Measurements from ENCODE around the gene SLC22A13.
"Not testable (repeated sequence)": the region's sequence is repeated elsewhere in the genome, so short reads cannot be mapped to it uniquely, and the experiment has no call there.

Gene SLC22A13

DNA sequence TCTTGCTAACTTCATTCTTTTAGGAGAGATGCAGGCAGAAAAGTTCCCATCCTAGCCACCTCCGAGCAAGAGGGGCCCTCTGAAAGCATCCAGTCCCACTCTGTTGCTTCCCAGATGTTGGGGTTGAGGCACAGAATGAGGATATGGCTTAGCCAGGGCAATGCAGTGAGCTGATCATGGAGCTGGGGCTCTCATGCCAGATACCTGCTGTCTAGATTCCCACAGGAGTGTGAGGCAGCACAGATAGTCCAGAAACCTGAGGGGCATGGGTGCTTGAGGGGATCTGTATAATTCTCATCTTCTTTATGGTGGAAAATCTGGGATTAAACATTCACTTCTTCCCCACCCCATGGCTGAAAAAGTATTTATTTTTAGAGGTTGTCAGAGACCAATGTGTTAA, 1.2 kb downstream of the SLC22A13 start:
- no peak for DNase-seq

DNA sequence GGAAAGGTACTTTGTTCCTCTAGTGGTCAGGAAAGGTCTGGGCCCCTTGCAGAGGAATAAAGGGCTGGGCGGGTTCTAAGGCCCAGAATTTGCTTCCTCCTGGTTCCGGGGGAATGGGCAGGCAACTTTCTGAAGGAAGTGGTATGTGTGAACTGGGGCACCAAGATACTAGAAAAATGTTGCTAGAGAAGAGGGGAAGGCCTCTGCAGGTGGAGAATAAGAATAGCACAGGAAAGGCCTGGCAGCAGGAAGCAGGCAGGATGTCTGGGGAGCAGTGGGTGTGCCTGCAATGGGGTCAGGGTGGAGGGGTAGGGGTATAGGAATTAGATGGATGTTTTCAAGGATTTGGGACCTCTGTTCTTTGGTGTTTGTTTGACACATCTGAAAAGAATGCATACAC, 2.0 kb downstream of the SLC22A13 start:
- no peak for DNase-seq

- no peak for DNase-seq
These were observed 2.5 kb downstream of the SLC22A13 start for GRCh38 chr3:38268087-38268486.

DNA sequence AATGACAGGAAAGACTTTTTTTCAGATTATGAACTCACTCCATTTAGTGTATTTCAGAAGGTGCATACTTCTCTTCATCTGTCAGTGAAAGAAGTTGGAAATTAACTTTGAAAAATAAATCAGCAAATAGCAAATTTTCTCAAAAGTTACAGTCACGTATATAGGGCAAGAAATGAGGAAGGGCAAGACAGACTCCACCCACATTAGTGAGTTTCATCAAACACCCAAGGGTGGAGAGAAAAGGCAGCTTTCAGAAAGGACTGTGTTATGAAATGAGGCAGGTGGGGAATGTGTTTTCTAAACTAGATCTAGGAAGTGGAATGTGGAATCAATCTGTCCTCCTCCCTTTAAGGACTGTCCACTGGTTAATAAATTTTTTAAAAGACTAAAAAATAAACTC, 2.9 kb downstream of the SLC22A13 start:
- no peak for DNase-seq

- no peak for DNase-seq
These were observed 5.0 kb downstream of the SLC22A13 start for GRCh38 chr3:38270606-38271005.

DNA sequence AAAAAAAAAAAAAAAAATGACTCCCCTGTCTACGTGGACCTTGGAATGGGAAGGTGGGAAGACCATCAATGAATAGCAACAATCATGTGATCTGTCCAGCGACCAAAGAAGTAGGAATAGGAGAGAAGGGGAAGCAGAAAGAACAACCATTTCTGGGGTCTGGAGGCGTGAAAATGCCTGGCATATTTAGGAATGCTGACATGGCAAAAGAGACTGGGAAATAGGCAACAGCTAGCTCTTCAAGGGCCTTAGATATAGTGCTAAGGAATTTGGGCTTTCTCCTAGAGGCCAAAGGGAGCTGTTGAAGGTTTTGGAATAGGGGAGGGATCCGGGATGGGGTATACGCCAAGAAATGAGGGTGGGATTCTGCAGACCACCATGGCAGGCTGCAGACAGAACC, 5.9 kb downstream of the SLC22A13 start:
- DNase-seq, result no peak

GRCh38 chr3:38274864-38275649, 9.4 kb downstream of the SLC22A13 start:
- no peak for DNase-seq

- no peak for DNase-seq
These were observed 10.0 kb downstream of the SLC22A13 start for GRCh38 chr3:38275658-38276057.

GRCh38 chr3:38276081-38276916, 10.7 kb downstream of the SLC22A13 start:
- no peak for DNase-seq

- DNase-seq, result no peak
These were observed 11.5 kb downstream of the SLC22A13 start for GRCh38 chr3:38276917-38277630.

DNA sequence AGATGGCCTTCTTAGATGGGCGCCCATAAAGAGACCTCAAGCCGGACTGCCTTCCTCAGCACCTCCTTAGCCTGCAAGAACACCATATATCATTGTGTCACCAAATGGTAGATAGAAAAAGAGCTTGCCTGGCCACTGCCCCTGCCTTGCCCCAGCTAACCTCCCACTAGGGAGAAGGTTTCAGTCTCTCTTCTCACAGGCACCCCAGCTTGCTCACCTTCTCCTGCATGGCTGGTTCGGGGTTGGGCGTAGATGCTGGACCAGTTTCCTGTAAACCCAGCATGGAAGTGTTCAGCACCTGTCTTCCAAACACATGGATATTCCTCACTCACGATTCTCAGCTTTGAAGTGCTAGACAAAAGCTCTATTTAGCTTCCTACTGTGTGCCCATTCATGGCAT, 13.2 kb downstream of the SLC22A13 start:
- no peak for DNase-seq

- DNase-seq, result no peak
These were observed 16.5 kb downstream of the SLC22A13 start, which contains the start of gene SLC22A14 for GRCh38 chr3:38281895-38282686. SLC22A14 (plus strand) TSS chr3:38282294; CDS start chr3:38306027, 23,733 bp downstream.

DNA sequence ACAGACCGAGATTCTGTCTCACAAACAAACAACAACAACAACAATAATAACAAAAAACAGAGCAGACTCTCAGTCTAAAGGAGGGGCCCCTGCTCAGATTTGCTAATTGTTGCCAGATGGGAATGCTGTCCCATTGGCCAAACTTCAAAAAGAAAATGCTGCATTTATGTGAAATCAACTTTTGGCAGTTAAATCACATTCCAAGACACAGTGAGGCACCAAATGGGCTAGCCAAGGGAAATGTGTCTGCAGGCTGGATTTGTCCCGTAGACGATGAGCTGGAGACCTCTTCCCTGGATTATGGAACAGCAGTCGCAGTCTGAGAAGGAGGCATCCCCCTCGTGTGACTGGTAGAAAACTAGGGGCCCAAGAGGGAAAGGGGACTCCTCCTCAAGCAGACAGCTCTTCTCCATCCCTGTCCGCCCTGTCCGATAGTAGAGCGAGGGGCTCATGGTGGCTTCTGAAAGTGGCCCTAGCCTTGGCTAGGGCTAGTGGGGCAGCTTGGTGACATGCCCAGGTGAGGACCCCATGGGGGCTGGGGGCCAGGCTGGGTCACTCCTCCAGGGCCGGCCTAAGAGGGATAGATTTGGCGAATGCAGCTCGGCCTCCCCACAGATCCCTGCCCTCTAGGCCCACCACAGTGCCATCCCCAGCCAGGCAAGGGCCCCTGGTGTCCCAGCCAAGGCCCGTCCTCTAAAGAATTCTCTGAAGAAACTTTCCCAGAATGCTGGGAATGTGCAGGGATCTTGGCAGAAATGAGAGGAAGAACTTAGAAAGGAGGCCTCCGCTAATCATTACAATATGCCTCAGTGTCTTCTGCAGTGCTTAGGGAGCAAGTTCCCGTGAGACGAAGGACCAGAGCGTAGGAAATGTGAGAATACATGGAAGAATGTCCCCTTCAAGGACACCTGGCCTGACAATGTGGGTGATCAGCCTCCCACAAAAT, 18.5 kb downstream of the SLC22A13 start:
- DNase-seq, result no peak

DNA sequence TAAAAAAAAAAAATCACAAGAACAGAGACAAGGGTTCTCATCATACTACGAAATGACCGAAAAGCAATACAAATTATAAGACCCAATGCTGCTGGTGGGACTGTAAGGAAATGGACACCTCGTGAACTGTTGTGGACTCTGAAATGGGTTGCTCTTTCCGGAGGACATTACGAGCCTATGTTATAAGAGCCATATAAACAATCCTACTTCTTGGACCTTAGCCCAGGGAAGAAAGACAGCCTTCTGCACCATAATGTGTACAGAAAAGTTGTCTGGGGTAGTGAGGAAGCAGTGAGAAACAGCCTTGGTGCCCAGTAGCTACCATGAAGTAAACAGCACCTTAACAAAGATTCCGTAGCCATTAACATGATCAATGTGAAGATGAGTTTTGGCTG, 19.1 kb downstream of the SLC22A13 start:
- no peak for DNase-seq

DNA sequence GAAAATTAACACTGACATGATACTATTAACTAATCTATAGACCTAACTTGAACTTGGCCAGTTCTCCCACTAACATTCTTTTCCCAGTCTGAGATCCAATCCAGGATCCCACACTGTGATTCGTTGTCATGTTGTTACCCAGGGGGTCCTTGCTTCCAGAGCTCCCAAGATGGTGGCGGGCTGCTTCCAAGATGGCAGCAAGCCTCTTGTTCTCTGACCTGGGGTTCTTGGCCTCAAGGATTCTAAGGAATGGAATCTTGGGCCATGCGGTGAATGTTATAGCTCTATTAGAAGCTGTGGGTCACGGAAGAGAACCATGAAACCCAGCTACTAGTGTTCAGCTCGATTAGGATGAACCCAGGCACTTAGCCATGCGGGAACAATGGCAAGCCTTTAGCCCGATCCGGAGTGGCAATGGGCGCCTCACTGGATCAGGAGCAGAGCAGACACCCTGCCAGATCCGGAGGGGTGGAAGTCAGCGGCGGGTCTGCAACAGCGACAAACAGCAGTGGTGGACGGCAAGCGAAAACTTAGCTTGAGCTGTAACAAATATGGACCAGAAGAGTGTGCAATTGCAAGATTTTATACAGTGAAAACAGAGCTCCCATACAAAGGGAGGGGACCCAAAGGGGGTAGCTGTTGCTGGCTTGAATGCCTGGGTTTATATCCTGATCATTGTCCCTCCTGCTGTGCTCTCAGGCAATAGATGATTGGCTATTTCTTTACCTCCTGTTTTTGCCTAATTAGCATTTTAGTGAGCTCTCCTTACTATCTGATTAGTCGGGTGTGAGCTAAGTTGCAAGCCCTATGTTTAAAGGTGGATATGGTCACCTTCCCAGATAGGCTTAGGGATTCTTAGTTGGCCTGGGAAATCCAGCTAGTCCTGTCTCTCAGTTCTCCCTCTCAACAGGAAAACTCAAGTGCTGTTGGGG, 23.9 kb downstream of the SLC22A13 start:
- DNase-seq, result not testable (repeated sequence)

- DNase-seq, result not testable (repeated sequence)
These were observed 31.4 kb downstream of the SLC22A13 start for GRCh38 chr3:38297053-38297452.

DNA sequence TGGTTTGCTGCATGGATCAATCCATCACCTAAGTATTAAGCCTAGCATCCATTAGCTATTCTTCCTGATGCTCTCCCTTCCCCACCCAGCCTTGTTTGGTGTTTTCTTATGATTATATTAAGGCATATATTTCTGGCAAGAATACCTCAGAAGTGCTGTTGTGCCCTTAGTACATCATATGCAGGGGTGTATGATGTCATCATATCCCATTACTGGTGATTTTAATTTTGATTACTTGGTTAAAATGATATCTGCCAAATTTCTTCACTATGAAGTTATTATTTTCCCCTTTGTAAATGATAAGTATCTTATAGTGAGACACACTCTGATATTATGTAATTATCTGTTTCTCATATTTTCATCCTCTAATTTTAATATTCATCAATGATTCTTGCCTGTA, 31.9 kb downstream of the SLC22A13 start:
- DNase-seq, result no peak

- no peak for DNase-seq
These were observed 32.5 kb downstream of the SLC22A13 start for GRCh38 chr3:38297947-38298711.

DNA sequence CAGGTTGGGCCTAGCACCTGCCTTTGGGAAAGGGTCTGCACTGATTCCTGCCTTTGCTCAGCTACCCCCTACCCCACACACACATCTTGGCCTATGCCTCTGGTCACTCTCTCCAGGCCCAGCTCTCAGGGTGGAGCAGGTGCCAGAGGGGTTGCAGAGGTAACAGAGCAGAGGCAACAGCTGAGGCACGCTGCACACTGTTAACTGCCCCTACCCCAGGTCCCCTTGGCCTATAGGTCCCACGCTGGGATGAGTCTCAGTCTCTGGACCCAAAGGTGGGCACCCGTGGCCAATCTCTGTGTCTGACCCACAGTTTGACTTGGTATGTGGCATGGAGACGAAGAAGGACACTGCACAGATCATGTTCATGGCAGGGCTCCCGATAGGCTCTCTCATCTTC, 41.3 kb downstream of the SLC22A13 start:
- no peak for DNase-seq
